HepG2 (cell line): ENCODE data around the gene PFAS. TPM values are rescaled to one million over a fixed set of nuclear protein-coding genes. Genes with fewer than 3 reads are reported as not detected.

Experiments
- AKAP8 ChIP-seq: sonication (generic); formaldehyde crosslinking; IDR thresholded peaks from 2 replicates; pipeline ENCODE4 v1.5.1; 2020; ENCODE audit warnings: mild to moderate bottlenecking, missing genetic modification reagents
- ARHGAP35 ChIP-seq: sonication (generic); formaldehyde crosslinking; IDR thresholded peaks from 2 replicates; pipeline ENCODE4 v1.9.0; 2022; ENCODE audit warnings: mild to moderate bottlenecking, inconsistent platforms, moderate library complexity, missing genetic modification reagents, borderline replicate concordance
- BRD4 ChIP-seq: sonication (generic); formaldehyde crosslinking; IDR thresholded peaks from 2 replicates; pipeline ENCODE4 v1.4.0; 2020; ENCODE audit warnings: missing genetic modification reagents
- CAMTA2 ChIP-seq: sonication (generic); formaldehyde crosslinking; IDR thresholded peaks from 2 replicates; pipeline ENCODE4 v1.4.0; 2020; ENCODE audit warnings: mild to moderate bottlenecking, missing genetic modification reagents, borderline replicate concordance
- CCDC6 ChIP-seq: sonication (generic); formaldehyde crosslinking; IDR thresholded peaks from 2 replicates; pipeline ENCODE4 v1.8.1; 2022; ENCODE audit warnings: mild to moderate bottlenecking, missing genetic modification reagents, moderate library complexity
- EHMT2 ChIP-seq: fragments of 200-600 bp; sonication (generic); IDR thresholded peaks from 2 replicates; pipeline ENCODE4 v1.7.0; 2017; ENCODE audit warnings: antibody characterized with exemption, low read depth, low read length, borderline replicate concordance
- ISL2 ChIP-seq: sonication (generic); formaldehyde crosslinking; IDR thresholded peaks from 2 replicates; pipeline ENCODE4 v1.5.0; 2020; ENCODE audit warnings: missing genetic modification reagents
- KDM5B ChIP-seq: sonication (generic); formaldehyde crosslinking; IDR thresholded peaks from 2 replicates; pipeline ENCODE4 v1.4.0; 2020; ENCODE audit warnings: missing genetic modification reagents, mild to moderate bottlenecking, borderline replicate concordance
- KMT2B ChIP-seq: IDR thresholded peaks from 2 replicates; pipeline ENCODE4 v1.6.1; 2016; ENCODE audit warnings: missing genetic modification reagents, missing compliant biosample characterization
- NFYC ChIP-seq: IDR thresholded peaks from 2 replicates; pipeline ENCODE4 v1.6.1; 2016; ENCODE audit warnings: missing genetic modification reagents, missing compliant biosample characterization
- REL ChIP-seq: sonication (generic); formaldehyde crosslinking; conservative IDR thresholded peaks from 2 replicates; pipeline ENCODE4 v1.8.0; 2022; ENCODE audit warnings: mild to moderate bottlenecking, missing genetic modification reagents, moderate library complexity
- REXO4 ChIP-seq: sonication (generic); formaldehyde crosslinking; IDR thresholded peaks from 2 replicates; pipeline ENCODE4 v1.8.0; 2022; ENCODE audit warnings: missing genetic modification reagents, mild to moderate bottlenecking, borderline replicate concordance
- SRSF9 ChIP-seq: fragments of 200-400 bp; formaldehyde crosslinking; IDR thresholded peaks from 2 replicates; pipeline ENCODE4 v1.6.1; 2018; ENCODE audit warnings: borderline replicate concordance, mild to moderate bottlenecking, low read depth, low read length; ENCODE audit not compliant: insufficient read depth, poor library complexity, severe bottlenecking
- STAG1 ChIP-seq: sonication (generic); formaldehyde crosslinking; IDR thresholded peaks from 2 replicates; pipeline ENCODE4 v1.4.0; 2020; ENCODE audit warnings: missing genetic modification reagents
- ZNF343 ChIP-seq: sonication (generic); formaldehyde crosslinking; IDR thresholded peaks from 2 replicates; pipeline ENCODE4 v1.4.0; 2020; ENCODE audit warnings: mild to moderate bottlenecking, missing genetic modification reagents
- ZNF614 ChIP-seq: IDR thresholded peaks from 2 replicates; pipeline ENCODE4 v1.6.1; 2018; ENCODE audit warnings: missing biosample characterization, missing genetic modification reagents, inconsistent platforms, borderline replicate concordance
- polyA plus RNA-seq, 8 experiments: library from polyadenylated mRNA; depleted of rRNA in 3 of 8; stranded (reverse) in 7 of 8; unstranded in 1 of 8; fragments of >200 nt; fragmentation: Illumina TruSeq in 4 of 8; extraction: Trizol in 4 of 8; gene quantifications; 2 replicates each; pipeline versions ENCODE4 v1.2.1 to v1.2.3, GENCODE V29; 2011 to 2016; ENCODE audit warnings: low read depth in 4 of 8, missing spikeins in 1 of 8, mixed read lengths in 1 of 8; ENCODE audit not compliant: insufficient read depth in 1 of 8
- total RNA-seq, 5 experiments: library from RNA; depleted of rRNA; stranded (reverse); fragments of >200 nt; fragmentation: Illumina TruSeq; extraction: Trizol; gene quantifications; 2 replicates each; pipeline ENCODE4 v1.2.3, GENCODE V29; 2016; ENCODE audit warnings: low read depth in 1 of 5
- TF ChIP-seq, protein P1 (sequence below): sonication (generic); formaldehyde crosslinking; IDR thresholded peaks from 2 replicates; pipeline ENCODE4 v1.5.1; 2020; ENCODE audit warnings: mild to moderate bottlenecking, missing genetic modification reagents, moderate library complexity
- TF ChIP-seq, protein P2 (sequence below): IDR thresholded peaks from 2 replicates; pipeline ENCODE4 v1.6.1; 2016; ENCODE audit warnings: control low read depth
- TF ChIP-seq, protein P3 (sequence below): sonication (generic); formaldehyde crosslinking; IDR thresholded peaks from 2 replicates; pipeline ENCODE4 v1.5.0; 2020; ENCODE audit warnings: missing genetic modification reagents
- TF ChIP-seq, protein P4 (sequence below): IDR thresholded peaks from 2 replicates; pipeline ENCODE4 v1.6.1; 2016; ENCODE audit warnings: missing genetic modification reagents, missing compliant biosample characterization

The PFAS gene
- total and polyA plus RNA-seq, 2 of the 13 experiments (the other 11 are each of a cell fraction or from before 2014, with no cell fraction given), result 49.4 to 58.2 TPM

DNA sequence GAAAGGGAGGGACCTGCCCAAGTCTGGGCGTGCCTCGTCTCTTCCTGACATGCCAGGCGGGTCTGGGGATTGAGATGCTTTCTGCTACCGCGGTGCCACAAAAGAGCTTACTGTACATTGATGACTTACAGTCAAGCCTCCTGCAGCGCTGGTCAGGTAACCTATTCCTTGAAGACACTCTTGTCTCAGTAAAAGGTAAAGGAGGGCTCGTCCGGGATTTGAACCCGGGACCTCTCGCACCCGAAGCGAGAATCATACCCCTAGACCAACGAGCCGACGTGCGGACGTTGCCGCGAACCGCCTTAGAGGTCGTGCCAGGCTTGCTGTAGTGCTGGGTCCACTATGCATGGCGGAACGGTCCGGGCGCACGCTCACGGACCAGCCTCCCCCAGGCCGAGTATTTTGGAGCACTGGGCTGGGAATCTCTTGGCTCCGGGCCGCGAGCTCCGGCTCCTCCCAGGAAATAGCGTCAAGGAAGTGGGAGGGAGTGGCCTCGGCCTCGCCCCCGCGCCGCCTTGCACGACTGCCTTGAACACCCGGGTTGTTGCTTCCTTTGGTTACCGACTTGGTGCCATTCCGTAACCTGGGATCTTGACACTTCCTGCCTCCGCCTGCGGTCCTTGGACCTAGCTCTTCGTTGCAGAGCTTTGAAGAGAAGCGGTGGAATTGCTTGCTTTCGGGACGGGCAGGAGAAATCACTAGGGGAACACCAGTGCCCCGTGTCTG lies 26.3 kb upstream of the PFAS start (continued):
- TF ChIP-seq, protein P1, sequence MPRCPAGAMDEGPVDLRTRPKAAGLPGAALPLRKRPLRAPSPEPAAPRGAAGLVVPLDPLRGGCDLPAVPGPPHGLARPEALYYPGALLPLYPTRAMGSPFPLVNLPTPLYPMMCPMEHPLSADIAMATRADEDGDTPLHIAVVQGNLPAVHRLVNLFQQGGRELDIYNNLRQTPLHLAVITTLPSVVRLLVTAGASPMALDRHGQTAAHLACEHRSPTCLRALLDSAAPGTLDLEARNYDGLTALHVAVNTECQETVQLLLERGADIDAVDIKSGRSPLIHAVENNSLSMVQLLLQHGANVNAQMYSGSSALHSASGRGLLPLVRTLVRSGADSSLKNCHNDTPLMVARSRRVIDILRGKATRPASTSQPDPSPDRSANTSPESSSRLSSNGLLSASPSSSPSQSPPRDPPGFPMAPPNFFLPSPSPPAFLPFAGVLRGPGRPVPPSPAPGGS (CRISPR knock-in tag), result no peak; the same call in 1 of the 2 replicates
- TF ChIP-seq, protein P2, sequence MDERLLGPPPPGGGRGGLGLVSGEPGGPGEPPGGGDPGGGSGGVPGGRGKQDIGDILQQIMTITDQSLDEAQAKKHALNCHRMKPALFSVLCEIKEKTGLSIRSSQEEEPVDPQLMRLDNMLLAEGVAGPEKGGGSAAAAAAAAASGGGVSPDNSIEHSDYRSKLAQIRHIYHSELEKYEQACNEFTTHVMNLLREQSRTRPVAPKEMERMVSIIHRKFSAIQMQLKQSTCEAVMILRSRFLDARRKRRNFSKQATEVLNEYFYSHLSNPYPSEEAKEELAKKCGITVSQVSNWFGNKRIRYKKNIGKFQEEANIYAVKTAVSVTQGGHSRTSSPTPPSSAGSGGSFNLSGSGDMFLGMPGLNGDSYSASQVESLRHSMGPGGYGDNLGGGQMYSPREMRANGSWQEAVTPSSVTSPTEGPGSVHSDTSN, result no peak
- no peak for TF ChIP-seq CAMTA2 (CRISPR knock-in tag)
- TF ChIP-seq, protein P3, sequence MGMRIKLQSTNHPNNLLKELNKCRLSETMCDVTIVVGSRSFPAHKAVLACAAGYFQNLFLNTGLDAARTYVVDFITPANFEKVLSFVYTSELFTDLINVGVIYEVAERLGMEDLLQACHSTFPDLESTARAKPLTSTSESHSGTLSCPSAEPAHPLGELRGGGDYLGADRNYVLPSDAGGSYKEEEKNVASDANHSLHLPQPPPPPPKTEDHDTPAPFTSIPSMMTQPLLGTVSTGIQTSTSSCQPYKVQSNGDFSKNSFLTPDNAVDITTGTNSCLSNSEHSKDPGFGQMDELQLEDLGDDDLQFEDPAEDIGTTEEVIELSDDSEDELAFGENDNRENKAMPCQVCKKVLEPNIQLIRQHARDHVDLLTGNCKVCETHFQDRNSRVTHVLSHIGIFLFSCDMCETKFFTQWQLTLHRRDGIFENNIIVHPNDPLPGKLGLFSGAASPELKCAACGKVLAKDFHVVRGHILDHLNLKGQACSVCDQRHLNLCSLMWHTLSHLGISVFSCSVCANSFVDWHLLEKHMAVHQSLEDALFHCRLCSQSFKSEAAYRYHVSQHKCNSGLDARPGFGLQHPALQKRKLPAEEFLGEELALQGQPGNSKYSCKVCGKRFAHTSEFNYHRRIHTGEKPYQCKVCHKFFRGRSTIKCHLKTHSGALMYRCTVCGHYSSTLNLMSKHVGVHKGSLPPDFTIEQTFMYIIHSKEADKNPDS (CRISPR knock-in tag), result peak; percentile 89
- TF ChIP-seq CCDC6 (CRISPR knock-in tag), result no peak; the same call in 1 of the 2 replicates
- TF ChIP-seq KDM5B (CRISPR knock-in tag), result peak; percentile 2; the same call in 1 of the 2 replicates
- peak; percentile 18; the same call in 1 of the 2 replicates for TF ChIP-seq BRD4 (CRISPR knock-in tag)
- TF ChIP-seq ZNF614, result no peak
- TF ChIP-seq EHMT2, result no peak
- TF ChIP-seq AKAP8 (CRISPR knock-in tag), result peak; percentile 56; the same call in 1 of the 2 replicates
- TF ChIP-seq ZNF343, result no peak; the same call in 1 of the 2 replicates
- TF ChIP-seq, protein P4, sequence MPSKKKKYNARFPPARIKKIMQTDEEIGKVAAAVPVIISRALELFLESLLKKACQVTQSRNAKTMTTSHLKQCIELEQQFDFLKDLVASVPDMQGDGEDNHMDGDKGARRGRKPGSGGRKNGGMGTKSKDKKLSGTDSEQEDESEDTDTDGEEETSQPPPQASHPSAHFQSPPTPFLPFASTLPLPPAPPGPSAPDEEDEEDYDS (CRISPR knock-in tag), result no peak; the same call in 1 of the 2 replicates
- TF ChIP-seq SRSF9, result no peak
- no peak for TF ChIP-seq REL (CRISPR knock-in tag)
- TF ChIP-seq NFYC, result peak; percentile 26; the same call in 1 of the 2 replicates
- TF ChIP-seq ARHGAP35 (CRISPR knock-in tag), result no peak
- TF ChIP-seq REXO4 (CRISPR knock-in tag), result no peak
- TF ChIP-seq ISL2 (CRISPR knock-in tag), result no peak; the same call in 1 of the 2 replicates
- no peak for TF ChIP-seq STAG1 (CRISPR knock-in tag)
- TF ChIP-seq KMT2B, result peak; percentile 74; the same call in 1 of the 2 replicates
